DOHH2 (cell line): Measurements from ENCODE around the gene AJAP1.

Experiments used
- CTCF ChIP-seq: fragments of 200-600 bp; sonication (generic); IDR thresholded peaks from one replicate; pipeline ENCODE4 v1.5.1; 2014; ENCODE audit warnings: antibody characterized with exemption, mild to moderate bottlenecking, low read depth, low read length; ENCODE audit not compliant: poor library complexity, severe bottlenecking
- EZH2phosphoT487 ChIP-seq: fragments of 200-600 bp; sonication (generic); IDR thresholded peaks from 2 replicates; pipeline ENCODE4 v1.6.1; 2017; ENCODE audit warnings: borderline replicate concordance, mild to moderate bottlenecking, antibody characterized with exemption, low read length, moderate library complexity, mixed read lengths

- TF ChIP-seq CTCF (no peak), EZH2phosphoT487 (no peak)
Observed at GRCh38 chr1:4636186-4636585, 18.2 kb upstream of the AJAP1 start.
